SK-N-SH (cell line): Measurements from ENCODE around the gene MBD6. TPM values are rescaled to one million over a fixed set of nuclear protein-coding genes. Genes with fewer than 3 reads are reported as not detected.
A peak's percentile ranks its signal among the peaks of the same experiment; 100 is the strongest.

Experiments
- CTCF ChIA-PET: fragments of 300-600, 350-600 bp; formaldehyde crosslinking; extraction: SDS; loops from one replicate; lab custom pipeline; 2021; lab: Yijun Ruan, JAX
- POLR2A ChIA-PET: fragments of 350-600 bp; sonication (Branson Sonifier 250); formaldehyde crosslinking; extraction: SDS; loops from one replicate; lab custom pipeline; 2020; ENCODE audit warnings: antibody characterized with exemption, inconsistent platforms; lab: Yijun Ruan, JAX
- DNase-seq: peaks from one replicate; pipeline ENCODE4 v3.0.0; 2012
- H2AFZ ChIP-seq: fragments of 200-600 bp; sonication (generic); 2 replicates; pipeline ENCODE4 v1.8.1; 2016; ENCODE audit warnings: antibody characterized with exemption, mild to moderate bottlenecking, low read depth
- H3F3A ChIP-seq: fragments of 200-600 bp; sonication (generic); replicated peaks from 2 replicates; pipeline ENCODE3; 2016; ENCODE audit warnings: antibody characterized with exemption, mild to moderate bottlenecking; ENCODE audit not compliant: insufficient read depth
- H3K27ac ChIP-seq, 2 experiments: fragments of 200-500 bp in 1 of 2; fragments of 200-600 bp in 1 of 2; sonication (Bioruptor generic) in 1 of 2; sonication (generic), shearing (Covaris generic) in 1 of 2; 2 replicates each; pipeline versions ENCODE4 v1.5.1 to v1.6.1; 2014 to 2016; ENCODE audit warnings: low read depth in 2 of 2, inconsistent platforms in 1 of 2, low read length in 1 of 2, mild to moderate bottlenecking in 1 of 2, mixed read lengths in 1 of 2
- H3K27me3 ChIP-seq: fragments of 200-600 bp; sonication (generic), shearing (Covaris generic); 2 replicates; pipeline ENCODE4 v1.6.1; 2016; ENCODE audit warnings: mixed run types; ENCODE audit not compliant: insufficient read depth
- H3K36me3 ChIP-seq, 2 experiments: fragments of 200-500 bp in 1 of 2; fragments of 200-600 bp in 1 of 2; sonication (Bioruptor generic) in 1 of 2; sonication (generic) in 1 of 2; replicated peaks in 1 of 2; 2 replicates each; pipeline versions ENCODE3 to v1.5.1; 2014 to 2016; ENCODE audit warnings: low read length in 1 of 2, mild to moderate bottlenecking in 1 of 2; ENCODE audit not compliant: insufficient read depth in 2 of 2, control insufficient read depth in 1 of 2
- H3K4me1 ChIP-seq, 2 experiments: fragments of 200-500 bp in 1 of 2; fragments of 200-600 bp in 1 of 2; sonication (Bioruptor generic) in 1 of 2; sonication (generic), shearing (Covaris generic) in 1 of 2; 2 replicates each; pipeline versions ENCODE4 v1.5.1 to v1.6.1; 2014 to 2016; ENCODE audit warnings: low read depth in 1 of 2, low read length in 1 of 2, mixed run types in 1 of 2; ENCODE audit not compliant: insufficient read depth in 2 of 2, control insufficient read depth in 1 of 2
- H3K4me2 ChIP-seq: fragments of 200-600 bp; sonication (generic), shearing (Covaris generic); 2 replicates; pipeline ENCODE4 v1.6.1; 2017; ENCODE audit warnings: mixed run types
- H3K4me3 ChIP-seq, 2 experiments: fragments of 200-500 bp in 1 of 2; fragments of 200-600 bp in 1 of 2; sonication (Bioruptor generic) in 1 of 2; sonication (generic), shearing (Covaris generic) in 1 of 2; 2 replicates each; pipeline versions ENCODE4 v1.5.1 to v1.8.1; 2014 to 2016; ENCODE audit warnings: low read depth in 2 of 2, inconsistent platforms in 1 of 2, low read length in 1 of 2, mild to moderate bottlenecking in 1 of 2, mixed read lengths in 1 of 2, moderate library complexity in 1 of 2
- H3K79me2 ChIP-seq: fragments of 200-600 bp; sonication (generic); 2 replicates; pipeline ENCODE4 v1.8.1; 2017; ENCODE audit warnings: mild to moderate bottlenecking; ENCODE audit not compliant: insufficient read depth
- H3K9ac ChIP-seq: fragments of 200-600 bp; sonication (generic); 2 replicates; pipeline ENCODE4 v1.6.1; 2017; ENCODE audit warnings: mixed run types
- H3K9me2 ChIP-seq: fragments of 200-600 bp; sonication (generic); 2 replicates; pipeline ENCODE4 v1.6.1; 2017; ENCODE audit warnings: mixed run types
- H3K9me3 ChIP-seq: fragments of 200-600 bp; sonication (generic); 2 replicates; pipeline ENCODE4 v1.6.1; 2017; ENCODE audit warnings: mixed run types, mild to moderate bottlenecking, moderate library complexity
- H4K20me1 ChIP-seq: fragments of 200-600 bp; sonication (generic); 2 replicates; pipeline ENCODE4 v1.6.1; 2017; ENCODE audit warnings: mild to moderate bottlenecking, mixed run types; ENCODE audit not compliant: insufficient read depth
- GABPA ChIP-seq: IDR thresholded peaks from 2 replicates; pipeline ENCODE4 v1.4.0; 2012; ENCODE audit warnings: low read depth, mild to moderate bottlenecking
- NFIC ChIP-seq: IDR thresholded peaks from 2 replicates; pipeline ENCODE4 v1.4.0; 2012; ENCODE audit warnings: borderline replicate concordance
- RCOR1 ChIP-seq: fragments of 150-350 bp; IDR thresholded peaks from 2 replicates; pipeline ENCODE4 v1.6.1; 2017; ENCODE audit warnings: antibody characterized with exemption, low read length
- TCF12 ChIP-seq: IDR thresholded peaks from 2 replicates; pipeline ENCODE4 v1.4.0; 2012
- WGBS: methylation state at CpG from one replicate; pipeline ENCODE4 v1.1.6; 2017; ENCODE audit warnings: low lambda C conversion rate; 5-methylcytosine and 5-hydroxymethylcytosine counted together
- polyA plus RNA-seq, 3 experiments: library from polyadenylated mRNA; depleted of rRNA; stranded (reverse); fragments of >200 nt; gene quantifications; 2 replicates each; pipeline ENCODE4 v1.2.3, GENCODE V29; 2012
- TF ChIP-seq, protein P1 (sequence below): IDR thresholded peaks from 2 replicates; pipeline ENCODE4 v1.4.0; 2012; ENCODE audit warnings: low read depth
- TF ChIP-seq, protein P2 (sequence below): fragments of 200-600 bp; sonication (generic); IDR thresholded peaks from 2 replicates; pipeline ENCODE4 v1.6.1; 2017; ENCODE audit warnings: antibody characterized with exemption, mild to moderate bottlenecking, moderate library complexity
- TF ChIP-seq, protein P3 (sequence below): IDR thresholded peaks from 2 replicates; pipeline ENCODE4; 2012
- TF ChIP-seq, protein P4 (sequence below): IDR thresholded peaks from 2 replicates; pipeline ENCODE4 v1.6.1; 2012; ENCODE audit warnings: mild to moderate bottlenecking, low read depth, low read length, moderate library complexity

The MBD6 gene
- polyA plus RNA-seq, 1 of the 3 experiments (the other 2 are of a cell fraction): 8.6 TPM

DNA sequence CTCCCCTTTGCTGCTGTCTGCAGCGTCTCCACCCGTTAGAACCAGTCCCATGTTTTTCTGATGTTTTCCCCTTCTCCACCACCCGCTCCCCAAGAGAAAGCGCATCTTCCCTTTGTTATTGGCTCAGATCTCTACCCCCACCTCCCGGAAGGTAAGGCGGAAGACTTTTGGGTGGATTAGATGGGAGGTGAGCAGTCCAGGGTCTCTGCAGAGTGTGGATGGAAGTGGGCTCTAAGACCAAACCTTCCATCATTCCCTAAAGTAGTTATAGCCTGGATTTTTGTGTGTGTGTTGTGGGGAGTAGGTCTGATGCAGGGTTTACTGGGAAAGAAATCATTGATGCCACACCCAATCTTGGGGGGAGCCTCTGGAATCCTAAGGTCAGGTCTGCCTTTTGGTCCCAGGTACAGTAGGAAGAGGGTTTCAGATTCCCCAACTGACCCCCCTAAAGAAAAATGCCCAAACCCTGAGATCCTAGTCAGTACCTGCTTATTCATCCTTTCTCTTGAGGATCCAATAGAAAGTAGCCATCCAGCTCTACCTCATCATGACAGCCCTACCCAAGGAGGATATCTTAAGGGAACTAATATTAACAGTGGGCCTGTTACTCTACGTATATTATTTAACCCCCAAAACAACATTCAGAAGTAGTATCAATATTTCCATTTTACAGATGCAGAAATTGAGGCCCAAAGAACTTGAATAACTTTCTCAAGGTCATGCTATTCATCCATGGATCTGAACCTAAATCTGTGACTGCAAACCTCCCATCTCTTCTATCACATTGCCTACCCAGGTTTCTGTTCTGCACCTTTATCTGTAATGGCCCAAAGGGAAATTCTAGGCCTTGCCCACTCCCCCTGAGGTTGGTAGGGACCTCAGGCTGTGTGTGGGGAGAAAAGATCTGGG lies 28.3 kb downstream of the MBD6 start:
- peak overlapping the region; percentile 94 for H3K4me2 ChIP-seq

More for the DNA sequence above, 28.3 kb downstream of the MBD6 start:
- Histone ChIP-seq H4K20me1 (no peaks in the 10 kb centered on the region), H3K9me3 (no peaks in the 10 kb centered on the region), H3K9ac (peak overlapping the region; percentile 59), H3K27ac (peak overlapping the region in 1 of 2 experiments; percentile 86; a peak in 1 of 4 replicates), H3K9me2 (no peaks in the 10 kb centered on the region), H3K79me2 (peaks cover 52% of the 10 kb centered on the region), H3K4me3 (peak overlapping the region; percentile 90 to 94), H3K36me3 (peaks cover 2 to 9% of the 10 kb centered on the region in 2 experiments), H3K4me1 (peaks cover 8 to 38% of the 10 kb centered on the region in 2 experiments), H3K27me3 (no peaks in the 10 kb centered on the region), H2AFZ (peak overlapping the region; percentile 95; the same call in 1 of the 2 replicates), H3F3A (peaks cover 6% of the 10 kb centered on the region)
- TF ChIP-seq, protein P1, sequence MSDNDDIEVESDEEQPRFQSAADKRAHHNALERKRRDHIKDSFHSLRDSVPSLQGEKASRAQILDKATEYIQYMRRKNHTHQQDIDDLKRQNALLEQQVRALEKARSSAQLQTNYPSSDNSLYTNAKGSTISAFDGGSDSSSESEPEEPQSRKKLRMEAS: no peak
- TF ChIP-seq, protein P2, sequence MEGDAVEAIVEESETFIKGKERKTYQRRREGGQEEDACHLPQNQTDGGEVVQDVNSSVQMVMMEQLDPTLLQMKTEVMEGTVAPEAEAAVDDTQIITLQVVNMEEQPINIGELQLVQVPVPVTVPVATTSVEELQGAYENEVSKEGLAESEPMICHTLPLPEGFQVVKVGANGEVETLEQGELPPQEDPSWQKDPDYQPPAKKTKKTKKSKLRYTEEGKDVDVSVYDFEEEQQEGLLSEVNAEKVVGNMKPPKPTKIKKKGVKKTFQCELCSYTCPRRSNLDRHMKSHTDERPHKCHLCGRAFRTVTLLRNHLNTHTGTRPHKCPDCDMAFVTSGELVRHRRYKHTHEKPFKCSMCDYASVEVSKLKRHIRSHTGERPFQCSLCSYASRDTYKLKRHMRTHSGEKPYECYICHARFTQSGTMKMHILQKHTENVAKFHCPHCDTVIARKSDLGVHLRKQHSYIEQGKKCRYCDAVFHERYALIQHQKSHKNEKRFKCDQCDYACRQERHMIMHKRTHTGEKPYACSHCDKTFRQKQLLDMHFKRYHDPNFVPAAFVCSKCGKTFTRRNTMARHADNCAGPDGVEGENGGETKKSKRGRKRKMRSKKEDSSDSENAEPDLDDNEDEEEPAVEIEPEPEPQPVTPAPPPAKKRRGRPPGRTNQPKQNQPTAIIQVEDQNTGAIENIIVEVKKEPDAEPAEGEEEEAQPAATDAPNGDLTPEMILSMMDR: no peak
- TF ChIP-seq TCF12 (no peak), GABPA (no peak), NFIC (no peak), RCOR1 (no peak)
- TF ChIP-seq, protein P3, sequence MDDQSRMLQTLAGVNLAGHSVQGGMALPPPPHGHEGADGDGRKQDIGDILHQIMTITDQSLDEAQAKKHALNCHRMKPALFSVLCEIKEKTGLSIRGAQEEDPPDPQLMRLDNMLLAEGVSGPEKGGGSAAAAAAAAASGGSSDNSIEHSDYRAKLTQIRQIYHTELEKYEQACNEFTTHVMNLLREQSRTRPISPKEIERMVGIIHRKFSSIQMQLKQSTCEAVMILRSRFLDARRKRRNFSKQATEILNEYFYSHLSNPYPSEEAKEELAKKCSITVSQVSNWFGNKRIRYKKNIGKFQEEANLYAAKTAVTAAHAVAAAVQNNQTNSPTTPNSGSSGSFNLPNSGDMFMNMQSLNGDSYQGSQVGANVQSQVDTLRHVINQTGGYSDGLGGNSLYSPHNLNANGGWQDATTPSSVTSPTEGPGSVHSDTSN: no peak
- TF ChIP-seq, protein P4, sequence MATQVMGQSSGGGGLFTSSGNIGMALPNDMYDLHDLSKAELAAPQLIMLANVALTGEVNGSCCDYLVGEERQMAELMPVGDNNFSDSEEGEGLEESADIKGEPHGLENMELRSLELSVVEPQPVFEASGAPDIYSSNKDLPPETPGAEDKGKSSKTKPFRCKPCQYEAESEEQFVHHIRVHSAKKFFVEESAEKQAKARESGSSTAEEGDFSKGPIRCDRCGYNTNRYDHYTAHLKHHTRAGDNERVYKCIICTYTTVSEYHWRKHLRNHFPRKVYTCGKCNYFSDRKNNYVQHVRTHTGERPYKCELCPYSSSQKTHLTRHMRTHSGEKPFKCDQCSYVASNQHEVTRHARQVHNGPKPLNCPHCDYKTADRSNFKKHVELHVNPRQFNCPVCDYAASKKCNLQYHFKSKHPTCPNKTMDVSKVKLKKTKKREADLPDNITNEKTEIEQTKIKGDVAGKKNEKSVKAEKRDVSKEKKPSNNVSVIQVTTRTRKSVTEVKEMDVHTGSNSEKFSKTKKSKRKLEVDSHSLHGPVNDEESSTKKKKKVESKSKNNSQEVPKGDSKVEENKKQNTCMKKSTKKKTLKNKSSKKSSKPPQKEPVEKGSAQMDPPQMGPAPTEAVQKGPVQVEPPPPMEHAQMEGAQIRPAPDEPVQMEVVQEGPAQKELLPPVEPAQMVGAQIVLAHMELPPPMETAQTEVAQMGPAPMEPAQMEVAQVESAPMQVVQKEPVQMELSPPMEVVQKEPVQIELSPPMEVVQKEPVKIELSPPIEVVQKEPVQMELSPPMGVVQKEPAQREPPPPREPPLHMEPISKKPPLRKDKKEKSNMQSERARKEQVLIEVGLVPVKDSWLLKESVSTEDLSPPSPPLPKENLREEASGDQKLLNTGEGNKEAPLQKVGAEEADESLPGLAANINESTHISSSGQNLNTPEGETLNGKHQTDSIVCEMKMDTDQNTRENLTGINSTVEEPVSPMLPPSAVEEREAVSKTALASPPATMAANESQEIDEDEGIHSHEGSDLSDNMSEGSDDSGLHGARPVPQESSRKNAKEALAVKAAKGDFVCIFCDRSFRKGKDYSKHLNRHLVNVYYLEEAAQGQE: no peak
- CTCF ChIA-PET: interaction anchor here (0.7 to 5.1 kb wide), 2 partner anchors 32 to 34 kb away, joined by 3 to 24 read pairs; no protein-coding TSS in a partner anchor
- no peak for DNase-seq
- 46% methylated on average over 7 of the region's 7 CpGs for WGBS
- POLR2A ChIA-PET: no interaction called here
